K562 treated with DMSO at 1 percent for 24 hours (cell line): ENCODE data around the gene IFIT1. TPM values are rescaled to one million over a fixed set of nuclear protein-coding genes. Genes with fewer than 3 reads are reported as not detected.

ENCODE experiments used
- total RNA-seq: library from RNA; unstranded; fragments of 300-600 nt; gene quantifications from 2 replicates; pipeline ENCODE4 v1.2.3, GENCODE V29; 2022; ENCODE audit warnings: low read depth; ENCODE audit not compliant: insufficient read depth

IFIT1 gene
- 0.58 and 0.75 TPM in 2 replicates for total RNA-seq

GRCh38 chr10:89391907-89392756, at the start of gene IFIT1:
Gene IFIT1, plus strand, starts transcription at chr10:89392623. Its CDS starts 90 bp downstream, at chr10:89392713.

GRCh38 chr10:89377705-89378637, 14.5 kb upstream of the IFIT1 start, which contains the start of gene IFIT1B:
Gene IFIT1B, plus strand, starts transcription at chr10:89378056. Its CDS starts 80 bp downstream, at chr10:89378136.

GRCh38 chr10:89414146-89414878, 21.9 kb downstream of the IFIT1 start, which contains the start of gene IFIT5:
Gene IFIT5, plus strand, starts transcription at chr10:89414568. Its CDS starts 231 bp downstream, at chr10:89414799.

Other genes starting within 250 kb of the IFIT1 start
- not detected in 2 replicates for gene CH25H, start 185.3 kb upstream of the IFIT1 start, total RNA-seq
- 0.21 TPM in 1 of 2 replicates, not detected in the other for gene LIPA, start 140.8 kb upstream of the IFIT1 start, total RNA-seq
- gene IFIT2, start 90.6 kb upstream of the IFIT1 start, total RNA-seq: 0.89 and 1.00 TPM in 2 replicates
- 4.7 and 4.8 TPM in 2 replicates for gene IFIT3, start 64.6 kb upstream of the IFIT1 start, total RNA-seq
- not detected in 2 replicates for gene IFIT1B, start 14.6 kb upstream of the IFIT1 start, total RNA-seq
- 0.14 and 0.20 TPM in 2 replicates for gene IFIT5, start 21.9 kb downstream of the IFIT1 start, total RNA-seq
- not detected in 2 replicates for gene SLC16A12, start 143.0 kb downstream of the IFIT1 start, total RNA-seq